NCI-H146 treated with DMSO at 0.1 percent for 48 hours (cell line): Measurements from ENCODE around the gene SPARC.
A peak's percentile ranks its signal among the peaks of the same experiment; 100 is the strongest.

Experiments used
- DNase-seq: peaks from one replicate; lab custom pipeline; 2025; ENCODE audit not compliant: unreplicated experiment; lab: John Stamatoyannopoulos, UW

SPARC gene

DNA sequence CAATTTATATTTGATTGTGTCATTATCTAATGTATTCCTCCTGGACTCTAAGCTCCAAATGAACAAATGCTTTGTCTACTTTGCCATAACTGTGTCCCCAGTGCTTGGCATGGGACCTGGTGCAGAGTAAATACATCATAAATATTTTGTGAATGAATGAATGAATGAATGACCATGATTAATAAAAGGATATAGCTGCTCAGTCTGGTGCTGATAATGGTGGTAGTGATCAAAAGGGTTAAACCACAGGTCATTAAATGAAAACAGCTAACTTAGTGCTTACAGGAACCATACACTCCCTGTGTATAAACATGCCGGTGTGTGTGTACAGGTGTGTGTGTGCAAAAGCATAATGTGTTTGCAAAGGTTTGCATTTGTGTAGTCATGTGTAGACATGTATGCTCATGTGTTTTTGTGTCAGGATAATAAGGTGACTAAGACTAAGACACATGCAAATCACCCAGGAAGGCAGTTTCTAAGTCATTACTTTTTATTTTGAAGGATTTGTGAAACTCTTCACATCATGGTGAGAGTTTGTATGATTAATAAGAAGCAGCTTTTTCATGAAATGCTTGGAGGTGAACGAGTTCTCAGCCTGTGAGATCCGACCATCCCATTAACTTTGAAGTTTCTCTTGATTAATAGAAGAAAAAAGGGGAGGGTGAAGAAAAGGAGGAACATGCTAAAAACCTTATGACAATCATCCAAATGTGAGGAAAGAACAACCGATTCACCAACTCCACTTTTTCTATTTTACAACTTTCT, 24.6 kb downstream of the SPARC start:
- no peak for DNase-seq

DNA sequence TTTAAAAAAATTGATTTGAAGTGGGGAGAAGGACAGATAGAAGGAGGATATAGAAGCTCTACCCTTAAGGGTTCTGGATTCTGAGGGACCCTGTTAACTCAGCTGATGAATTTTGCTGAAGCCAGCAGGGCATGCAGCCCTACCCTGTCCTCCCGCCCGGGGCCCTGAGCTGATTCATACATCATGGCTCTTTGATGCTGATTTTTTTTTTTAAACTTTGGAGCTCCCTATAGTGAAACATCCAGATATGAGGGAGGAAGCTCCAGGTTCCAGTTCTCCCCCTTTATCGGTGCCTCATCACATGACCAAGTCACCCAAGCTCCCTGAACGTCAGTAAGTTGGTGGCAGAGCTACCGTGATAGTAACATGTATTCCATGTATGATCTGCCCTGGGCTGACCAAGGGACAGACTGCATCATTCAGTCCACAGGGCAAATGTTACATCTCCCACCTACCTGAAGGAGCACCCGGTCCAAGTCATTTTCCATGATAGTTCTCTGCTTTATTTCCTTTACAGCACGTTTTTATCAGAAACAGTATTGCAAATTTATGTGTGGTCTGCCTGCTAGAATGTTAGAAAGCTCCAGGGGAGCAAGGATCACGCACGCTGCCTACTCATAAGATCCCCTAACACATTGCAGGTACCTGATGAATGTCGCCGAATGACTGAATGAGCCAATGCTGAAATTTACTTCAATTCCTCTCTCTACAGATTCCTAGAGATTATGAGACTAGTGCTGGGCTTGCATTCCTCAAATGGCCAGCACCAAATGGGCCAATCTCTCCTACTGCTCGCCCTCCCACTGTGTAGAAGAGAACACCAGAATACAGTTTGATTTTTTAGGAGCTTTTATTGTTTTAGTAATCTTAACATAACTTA, 25.9 kb downstream of the SPARC start:
- no peak for DNase-seq

DNA sequence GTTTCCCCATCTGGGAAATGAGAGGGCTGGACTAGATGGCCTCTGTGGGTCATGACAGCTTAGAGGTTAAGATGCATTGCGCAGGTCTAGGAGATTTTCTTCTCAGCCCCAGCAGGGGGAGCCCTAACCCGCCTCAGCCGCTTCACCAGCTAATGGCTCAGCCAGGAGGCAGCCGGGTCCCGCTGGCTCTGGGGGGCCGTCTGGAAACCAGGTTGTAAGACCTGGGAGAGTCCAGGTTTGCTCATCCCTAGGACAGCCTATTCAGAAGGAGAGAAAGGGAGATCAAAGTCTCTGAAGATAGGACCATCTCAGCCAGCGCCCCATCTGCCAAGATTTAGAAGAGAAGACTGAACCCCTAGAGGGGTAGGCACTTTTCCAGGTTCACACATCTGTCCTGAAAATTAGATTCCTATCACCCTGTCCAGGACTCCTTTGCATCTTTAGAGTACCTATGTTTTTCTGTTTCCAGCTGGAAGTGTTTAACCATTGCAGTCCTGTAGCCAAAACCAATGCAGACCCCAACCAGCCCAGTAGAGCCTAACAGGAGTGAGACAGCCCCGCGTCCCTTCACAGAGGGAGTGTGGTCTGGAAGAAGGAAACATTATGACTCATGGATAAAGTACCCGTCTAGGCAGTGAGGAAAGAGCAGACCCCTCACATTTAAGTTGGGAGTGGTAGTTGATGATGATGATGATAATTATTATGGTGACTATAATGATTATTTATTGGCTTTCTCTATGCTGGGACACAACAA, 27.5 kb downstream of the SPARC start:
- DNase-seq: peak; percentile 40

DNA sequence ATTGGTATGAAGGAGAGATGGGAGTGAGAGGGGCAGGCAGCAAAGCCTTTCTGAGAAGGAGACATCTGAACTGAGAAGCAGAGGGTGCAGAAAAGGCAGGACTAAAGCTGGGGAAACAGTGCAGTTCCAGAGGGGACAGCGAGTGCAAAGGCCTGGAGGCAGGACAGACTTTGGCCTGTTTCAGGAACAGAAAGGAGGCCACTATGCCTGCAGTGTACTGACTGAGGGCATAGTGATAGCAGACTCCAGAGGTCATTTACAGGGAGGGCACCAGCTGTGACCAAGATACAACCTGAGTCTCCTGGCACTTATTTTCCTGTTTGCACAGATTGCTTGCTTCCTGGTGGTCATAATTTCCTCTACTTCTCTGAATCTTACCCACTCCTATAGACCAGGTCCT, 29.6 kb downstream of the SPARC start:
- DNase-seq: no peak

DNA sequence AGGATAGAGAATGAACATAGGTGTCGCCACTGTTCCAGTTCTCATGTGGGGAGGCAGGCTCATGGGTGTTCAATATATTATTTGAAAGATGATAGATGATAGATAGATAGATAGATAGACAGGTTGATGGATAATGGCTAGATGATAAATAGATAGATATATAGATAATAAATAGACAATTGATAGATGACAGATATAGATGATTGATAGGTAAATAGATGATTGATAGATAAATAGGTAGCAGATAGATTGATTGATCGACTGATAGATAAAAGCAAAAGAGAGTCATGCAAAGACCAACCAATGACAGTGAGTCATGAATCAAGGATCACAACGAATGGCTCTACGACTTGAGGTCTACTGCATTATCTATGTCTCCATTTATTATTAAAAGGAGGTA, 30.4 kb downstream of the SPARC start:
- no peak for DNase-seq

DNA sequence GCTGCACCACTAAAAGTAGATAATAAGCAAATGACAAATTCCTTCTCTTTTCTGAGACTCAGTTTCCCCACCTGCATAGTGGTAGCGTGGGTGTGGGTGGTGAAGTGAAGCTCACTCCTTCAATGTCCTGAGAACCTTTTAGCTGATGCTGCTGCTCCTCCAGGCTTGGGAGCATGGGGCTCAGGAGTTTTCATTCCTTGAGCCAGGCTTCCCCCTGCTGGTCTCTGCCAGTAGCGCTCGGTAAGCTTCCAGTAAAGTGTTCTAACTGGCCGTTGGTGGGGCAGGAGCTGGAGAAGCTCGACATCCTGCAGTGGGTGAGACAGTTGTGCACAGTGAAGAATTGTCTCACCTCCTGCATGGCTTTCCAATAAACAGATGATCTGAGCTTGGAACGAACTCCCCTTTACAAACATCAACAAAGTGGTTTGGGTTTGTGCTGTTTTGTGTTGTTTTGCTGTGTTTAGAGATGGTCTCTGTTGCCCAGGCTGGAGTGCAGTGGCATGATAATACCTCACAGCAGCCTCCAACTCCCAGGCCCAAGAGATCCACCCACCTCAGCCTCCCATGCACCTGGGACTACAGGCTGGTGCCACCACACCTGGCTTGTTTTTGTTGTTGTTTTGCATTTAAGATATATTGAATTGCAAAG, 34.6 kb downstream of the SPARC start:
- DNase-seq: peak; percentile 28

DNA sequence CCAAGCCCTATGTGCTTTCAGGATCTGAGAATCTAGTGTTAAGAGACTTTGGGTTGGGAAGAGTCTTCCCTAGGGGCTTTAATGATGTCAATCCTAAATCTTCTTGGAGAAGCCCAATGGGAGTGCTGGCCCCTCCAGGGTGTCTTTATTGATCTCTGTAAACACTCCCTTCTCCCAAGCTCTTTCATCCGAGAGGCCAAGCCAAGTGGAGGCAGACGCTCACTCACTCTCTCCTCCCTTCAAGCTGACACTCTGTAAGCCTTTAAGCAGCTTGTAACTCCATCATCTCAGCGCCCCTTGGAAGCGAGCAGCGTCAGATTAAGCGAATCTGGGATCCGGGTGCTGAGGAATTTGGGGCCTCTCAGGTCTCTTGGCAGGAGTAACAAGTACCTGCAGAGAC, 37.7 kb downstream of the SPARC start:
- DNase-seq: no peak

DNA sequence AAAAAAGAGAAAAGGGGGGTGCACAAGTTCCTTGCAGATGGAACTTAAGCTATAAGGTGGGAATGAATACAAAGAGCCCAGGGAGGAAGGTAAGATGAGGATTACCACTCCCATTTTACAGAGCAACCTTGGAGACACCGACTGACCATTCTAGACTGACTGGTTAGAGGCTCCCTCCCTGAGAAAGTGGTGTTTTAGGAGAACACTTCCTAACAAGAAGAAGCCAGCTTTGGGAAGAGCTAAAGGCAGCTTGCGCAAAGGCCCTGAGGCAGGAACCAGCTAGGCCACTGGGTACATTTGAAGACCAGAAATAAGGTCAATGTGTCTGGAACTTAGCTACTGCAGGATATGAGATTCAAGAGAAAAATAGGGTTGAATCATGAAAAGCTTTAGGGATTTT, 38.6 kb downstream of the SPARC start:
- no peak for DNase-seq

DNA sequence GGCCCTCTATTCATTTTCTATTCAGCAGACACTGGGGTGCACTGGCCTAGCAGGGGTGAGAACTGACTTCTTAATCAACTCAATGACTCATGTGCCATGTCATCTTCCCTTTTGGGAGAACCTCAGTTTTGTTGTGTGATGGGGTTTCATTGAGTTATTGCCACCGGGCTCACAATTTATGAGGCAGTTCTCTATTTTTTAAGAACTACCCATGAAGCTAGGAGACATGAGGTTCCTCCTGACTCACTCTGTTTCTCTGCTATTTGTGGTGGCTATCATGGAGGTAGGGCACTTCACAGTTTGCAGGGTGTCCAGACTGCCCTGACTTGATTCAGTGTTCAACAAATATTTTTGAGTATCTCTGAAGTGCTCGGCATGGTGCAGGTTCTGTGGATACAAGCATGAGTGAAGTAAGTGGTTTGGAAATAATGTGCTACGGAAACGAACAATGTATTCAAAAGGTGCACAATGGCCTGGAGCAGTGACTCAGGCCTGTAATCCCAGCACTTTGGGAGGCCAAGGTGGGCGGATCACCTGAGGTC, 39.3 kb downstream of the SPARC start:
- no peak for DNase-seq

DNA sequence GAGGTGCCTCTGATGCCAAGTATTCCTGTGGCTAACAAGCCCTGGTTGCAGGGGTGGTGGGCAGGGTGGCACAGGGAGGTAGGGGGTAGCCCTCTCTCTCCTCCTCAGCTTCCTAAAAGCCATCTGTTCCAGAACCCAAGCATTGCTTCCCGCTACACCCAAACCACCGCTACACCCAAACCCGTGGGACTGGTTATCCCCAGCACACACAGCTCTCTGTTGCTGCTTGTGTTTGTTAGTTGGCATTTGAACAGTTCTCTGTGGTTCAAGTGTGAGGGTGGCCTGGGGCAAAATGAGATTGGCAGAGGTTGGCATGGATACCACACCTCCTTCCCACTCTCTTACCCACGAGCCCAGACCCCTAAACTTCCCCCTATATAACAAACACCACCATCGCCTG, 40.4 kb downstream of the SPARC start:
- no peak for DNase-seq

DNA sequence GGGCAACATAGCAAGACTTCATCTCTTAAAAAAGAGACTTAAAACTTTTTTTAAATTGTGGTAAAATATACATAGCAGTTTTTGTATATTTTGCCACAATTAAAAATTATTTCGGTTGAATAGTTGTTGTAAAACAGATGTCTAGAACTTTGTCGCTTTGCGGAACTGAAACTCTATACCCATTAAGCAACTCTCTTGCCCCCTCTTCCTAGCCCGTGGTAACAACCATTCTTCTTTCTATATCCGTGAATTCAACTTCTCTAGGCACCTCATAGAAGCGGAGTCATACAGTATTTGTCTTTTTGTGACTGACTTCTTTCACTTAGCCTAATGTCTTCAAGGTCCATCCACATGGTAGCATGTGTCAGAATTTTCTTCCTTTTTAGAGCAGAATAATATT, 43.3 kb downstream of the SPARC start:
- no peak for DNase-seq

DNA sequence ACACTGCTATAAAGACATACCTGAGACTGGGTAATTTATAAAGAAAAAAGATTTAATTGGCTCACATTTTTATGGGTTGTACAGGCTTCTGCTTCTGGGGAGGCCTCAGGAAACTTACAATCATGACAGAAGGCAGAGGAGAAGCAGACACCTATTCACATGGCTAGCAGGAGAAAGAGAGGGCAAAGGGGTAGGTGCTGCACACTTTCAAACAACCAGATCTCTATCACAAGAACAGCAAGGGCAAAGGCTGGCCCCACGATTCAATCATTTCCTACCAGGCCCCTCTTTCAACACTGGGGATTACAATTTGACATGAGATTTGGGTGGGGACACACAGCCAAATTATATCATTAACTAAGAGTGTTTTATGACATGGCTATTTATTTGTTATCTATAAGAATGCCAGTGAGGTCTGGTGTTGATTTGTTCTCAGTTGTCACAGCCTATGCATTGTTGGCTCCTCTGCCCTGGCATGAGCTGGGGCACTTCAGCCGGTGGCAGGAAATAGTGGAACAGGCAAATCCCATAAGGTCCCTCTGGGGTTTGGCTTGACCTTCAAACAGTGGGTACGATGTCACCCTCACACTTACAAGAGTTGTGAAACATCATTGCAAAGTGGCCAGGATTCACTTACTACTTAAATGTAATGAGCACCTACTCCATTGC, 44.1 kb downstream of the SPARC start:
- DNase-seq: no peak

DNA sequence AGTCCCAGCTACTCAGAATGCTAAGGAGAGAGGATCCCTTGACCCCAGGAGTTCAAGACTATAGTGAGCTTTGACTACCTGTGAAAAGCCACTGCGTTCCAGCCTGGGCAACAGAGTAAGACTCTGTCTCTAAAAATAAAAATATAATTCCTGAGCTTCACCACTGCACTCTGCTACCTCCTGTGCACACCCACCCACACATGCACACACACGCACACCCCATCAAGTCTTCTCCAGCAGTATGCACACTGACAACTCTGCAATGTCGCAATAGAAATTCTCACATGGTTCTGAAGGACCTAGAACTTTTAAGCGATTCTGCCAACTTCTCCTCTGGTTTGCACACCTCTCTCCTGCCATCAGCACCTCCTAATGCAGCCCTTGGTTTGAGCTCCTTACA, 48.1 kb downstream of the SPARC start:
- no peak for DNase-seq

DNA sequence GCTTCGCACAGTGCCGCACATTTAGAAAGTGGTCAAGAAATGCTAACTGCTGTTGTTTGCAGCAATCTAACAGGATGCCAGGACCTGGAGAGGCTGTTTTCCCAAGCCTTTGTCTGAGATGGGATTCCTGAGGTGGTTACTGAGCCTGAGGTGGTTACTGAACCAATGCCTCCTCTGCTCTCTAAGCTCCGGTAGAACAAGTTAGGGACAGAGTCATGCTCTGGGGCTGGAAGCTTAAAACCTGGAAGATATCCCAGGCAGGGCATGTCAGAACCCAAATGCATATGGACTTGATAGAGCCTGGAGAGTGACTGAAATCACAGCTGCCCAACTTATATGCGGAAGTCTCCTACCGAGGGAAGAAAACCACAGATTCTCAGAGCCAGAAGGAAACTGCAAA, 49.0 kb downstream of the SPARC start:
- no peak for DNase-seq

DNA sequence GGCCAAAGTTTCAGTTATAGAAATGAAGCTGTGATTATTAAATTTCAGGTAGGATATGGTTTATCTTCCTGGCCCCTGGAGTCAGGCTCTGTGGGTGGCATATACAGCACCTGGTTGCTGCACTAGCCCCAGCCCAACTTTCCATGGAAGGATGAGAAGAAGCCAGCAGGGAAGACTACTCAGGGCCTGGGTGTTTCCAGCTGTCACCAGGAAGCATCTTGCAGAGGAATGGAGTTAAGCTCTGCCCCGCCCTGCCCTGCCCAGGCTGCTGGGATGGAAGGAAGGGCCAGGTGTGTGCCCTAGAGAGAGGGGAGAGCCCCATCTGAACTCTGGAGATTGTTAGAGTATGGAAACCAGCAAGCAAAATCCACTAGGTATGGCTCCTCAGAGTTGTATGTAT, 52.8 kb downstream of the SPARC start:
- DNase-seq: no peak

DNA sequence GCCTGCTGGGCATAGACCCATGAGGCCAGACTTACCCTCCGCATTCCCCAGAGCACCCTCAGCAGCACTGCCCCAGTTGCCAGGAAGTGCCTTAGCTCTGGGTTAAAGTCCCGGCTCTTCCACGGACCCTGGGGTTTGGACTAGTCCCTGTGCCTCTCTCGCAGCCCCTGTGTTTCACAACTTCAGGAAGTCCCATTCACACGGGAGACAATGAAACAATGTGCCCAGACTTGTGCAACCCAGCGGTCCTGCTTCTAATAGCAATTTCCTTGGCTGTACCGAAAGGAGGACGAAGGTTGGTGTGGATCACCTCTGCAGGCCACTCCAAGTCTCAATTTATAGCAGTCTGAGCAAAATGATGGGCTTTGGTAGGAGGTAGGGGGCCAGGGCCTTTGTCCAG, 53.8 kb downstream of the SPARC start:
- no peak for DNase-seq

DNA sequence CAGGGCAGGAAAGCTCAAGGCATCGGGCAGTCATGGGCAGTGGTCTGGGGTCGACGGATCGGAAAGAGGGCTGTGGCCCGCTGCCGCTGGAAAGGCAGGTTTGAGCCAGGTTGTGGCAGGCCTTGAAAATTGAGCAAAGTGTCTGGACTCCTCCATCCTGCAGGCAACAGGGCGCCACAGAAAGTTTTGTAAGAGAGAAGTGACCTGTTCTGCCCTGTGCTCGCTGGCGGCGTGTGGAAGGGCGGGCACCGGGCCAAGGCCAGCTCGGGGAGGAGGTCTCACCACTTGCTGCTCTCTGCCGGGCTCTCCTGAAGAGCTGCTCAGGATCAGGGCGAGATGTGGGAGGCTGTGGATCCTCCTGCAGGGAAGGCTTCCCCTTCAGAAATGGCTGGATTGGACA, 54.2 kb downstream of the SPARC start:
- no peak for DNase-seq

DNA sequence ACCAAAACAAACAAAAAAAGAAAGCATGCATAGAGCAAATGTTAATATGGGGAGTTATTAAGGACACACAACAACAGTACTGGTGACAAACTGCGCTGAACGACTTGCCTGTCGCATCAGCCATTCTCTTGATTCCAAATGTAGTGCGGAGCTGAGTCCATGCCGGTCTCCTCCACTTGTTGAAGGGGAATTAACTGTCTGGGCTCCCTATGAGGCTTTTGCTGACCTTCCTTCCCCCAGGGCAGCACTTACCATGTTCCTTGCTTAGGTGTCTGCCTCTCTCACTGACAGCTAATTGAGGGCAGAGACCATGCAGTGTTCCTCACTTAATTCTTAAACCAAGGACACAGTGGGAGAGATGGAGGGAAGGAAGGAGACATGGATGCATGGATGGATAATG, 54.8 kb downstream of the SPARC start:
- DNase-seq: no peak

DNA sequence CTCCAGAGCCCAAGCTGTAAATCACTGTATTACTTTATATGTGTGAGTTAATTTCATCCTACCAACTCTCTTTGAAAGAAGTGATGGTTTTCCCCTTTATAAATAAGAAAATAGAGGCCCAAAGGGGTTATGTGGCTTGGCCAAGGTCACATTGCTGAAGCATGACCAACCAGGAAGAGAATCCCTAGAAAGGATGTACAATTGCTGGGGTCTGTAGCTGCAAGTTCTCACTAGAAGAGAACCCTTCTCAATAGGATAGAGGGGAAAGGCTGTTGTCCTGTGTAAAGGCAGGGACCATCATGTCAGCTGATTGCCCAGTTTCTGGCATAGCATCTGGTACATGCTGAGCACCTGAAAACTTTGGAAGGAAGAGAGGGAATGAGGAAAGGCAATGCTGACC, 56.6 kb downstream of the SPARC start:
- no peak for DNase-seq

DNA sequence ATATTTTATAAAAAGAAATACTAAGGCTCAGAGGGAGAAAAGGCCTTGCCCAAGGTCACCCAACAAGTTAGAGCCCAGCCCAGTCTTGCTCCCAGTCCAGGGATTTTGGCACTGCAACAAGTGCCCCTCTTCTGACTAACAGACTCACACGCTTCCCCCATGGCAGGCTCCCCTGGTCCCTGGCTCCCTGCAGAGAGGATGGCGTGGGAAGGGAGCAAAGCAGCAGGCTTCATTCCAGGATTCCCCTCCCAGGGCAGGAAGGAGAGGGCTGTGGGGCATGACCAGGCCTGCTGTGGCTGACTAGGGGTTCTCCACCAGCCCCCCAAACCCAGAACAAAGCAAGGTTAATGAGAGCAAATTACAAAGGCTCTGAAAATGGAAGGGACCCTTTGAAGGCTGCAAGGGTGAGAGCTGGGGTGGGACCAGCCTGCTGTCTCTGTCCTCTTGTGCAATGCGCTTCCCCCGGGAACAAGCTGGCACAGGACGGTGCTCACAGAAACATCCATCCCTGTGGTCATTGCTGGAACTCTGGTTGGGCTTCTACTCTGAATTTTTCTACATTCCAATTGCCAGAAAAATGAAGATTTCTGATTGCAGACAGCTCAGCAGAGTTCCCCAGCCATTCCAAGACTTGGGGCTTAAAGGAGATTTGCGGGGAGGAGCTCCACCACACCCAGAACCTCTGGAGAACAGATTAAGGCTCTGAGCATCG, 58.4 kb downstream of the SPARC start:
- no peak for DNase-seq
